GM18499 (cell line): ENCODE results near the gene RPL26.
A peak's percentile ranks its signal among the peaks of the same experiment; 100 is the strongest.

Source experiments
- ATAC-seq: cut with Tn5 transposase; IDR thresholded peaks from one replicate; pipeline ENCODE4 v1.9.1; 2021; ENCODE audit warnings: moderate number of reproducible peaks; ENCODE audit not compliant: insufficient read depth, unreplicated experiment

RPL26 gene

DNA sequence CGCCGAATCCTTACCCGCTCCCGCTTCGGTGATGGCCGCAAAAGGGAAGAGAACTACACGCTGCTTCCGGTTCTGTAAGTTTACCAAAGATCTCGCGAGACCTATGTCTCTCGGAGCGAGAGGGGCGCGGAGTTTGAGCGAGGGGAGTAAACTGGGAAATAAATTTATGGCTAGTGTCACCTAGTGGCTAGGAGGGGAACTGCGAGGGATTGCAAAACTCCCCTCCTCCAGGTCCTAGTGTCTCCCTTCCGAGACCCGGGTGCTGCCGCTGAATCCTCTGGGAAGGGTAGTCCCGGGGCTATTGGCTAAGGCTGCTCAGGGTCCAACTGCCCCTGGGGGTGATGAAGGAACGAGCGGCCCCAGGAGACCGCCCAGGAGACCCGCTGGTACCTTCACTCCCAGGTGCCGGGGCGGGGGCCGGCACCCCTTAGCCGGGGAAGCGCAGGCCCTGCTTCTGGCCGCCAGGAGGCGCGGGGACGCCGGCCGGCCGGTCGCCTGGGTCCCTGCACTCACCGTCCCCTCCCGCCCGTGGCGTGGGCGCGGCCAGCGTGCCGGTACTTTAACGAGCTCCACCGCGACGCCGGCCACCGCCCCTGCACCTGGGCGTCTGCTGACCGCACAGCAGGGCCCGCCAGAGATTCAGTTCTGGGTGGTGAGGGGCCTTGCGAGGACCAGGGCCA lies at the start of gene RPL26:
RPL26 (minus strand) TSS at position 51 of the 680 bp plus-strand sequence. CDS start 883 bp downstream, outside the sequence.
- peak; percentile 79 for ATAC-seq

DNA sequence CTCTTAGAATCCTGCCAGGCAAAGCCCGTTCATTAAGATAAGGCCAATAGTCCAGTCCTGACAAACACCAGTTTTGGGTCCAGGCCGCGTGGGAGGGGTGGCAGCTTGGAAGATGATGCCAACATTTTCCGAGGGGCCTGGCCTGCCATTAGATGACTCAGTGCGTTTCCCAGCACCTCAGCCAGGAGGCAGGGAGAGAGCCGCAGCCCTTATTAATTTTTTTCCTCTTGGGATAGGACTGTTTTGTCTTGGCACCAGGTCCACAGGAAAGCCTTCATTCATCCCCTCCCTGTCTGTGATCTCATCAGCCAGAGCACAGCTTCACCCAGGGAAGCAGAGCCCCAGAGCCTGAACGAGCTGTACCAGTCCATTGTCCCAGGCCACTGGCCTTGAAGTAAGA lies 48.0 kb upstream of the RPL26 start:
- no peak for ATAC-seq

DNA sequence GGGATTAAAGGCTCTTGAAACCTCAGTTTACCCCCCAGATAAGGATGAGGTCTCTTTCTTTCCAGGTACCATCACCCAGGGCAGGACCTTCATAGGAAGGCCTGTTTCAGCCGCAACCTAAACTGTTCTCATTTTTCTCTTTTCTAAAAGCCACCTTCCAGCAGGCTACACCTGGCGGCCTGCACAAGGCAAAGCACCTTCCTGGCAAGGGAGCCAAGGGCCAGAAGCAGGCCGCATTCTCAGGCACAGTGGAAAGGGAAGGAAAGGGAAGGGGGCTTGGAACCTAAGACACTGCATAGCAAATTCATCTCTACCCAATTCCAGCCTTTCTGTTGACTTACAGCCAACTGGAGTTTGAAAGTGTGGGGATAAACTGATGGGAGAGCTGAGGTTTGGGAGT lies 43.8 kb upstream of the RPL26 start:
- no peak for ATAC-seq

DNA sequence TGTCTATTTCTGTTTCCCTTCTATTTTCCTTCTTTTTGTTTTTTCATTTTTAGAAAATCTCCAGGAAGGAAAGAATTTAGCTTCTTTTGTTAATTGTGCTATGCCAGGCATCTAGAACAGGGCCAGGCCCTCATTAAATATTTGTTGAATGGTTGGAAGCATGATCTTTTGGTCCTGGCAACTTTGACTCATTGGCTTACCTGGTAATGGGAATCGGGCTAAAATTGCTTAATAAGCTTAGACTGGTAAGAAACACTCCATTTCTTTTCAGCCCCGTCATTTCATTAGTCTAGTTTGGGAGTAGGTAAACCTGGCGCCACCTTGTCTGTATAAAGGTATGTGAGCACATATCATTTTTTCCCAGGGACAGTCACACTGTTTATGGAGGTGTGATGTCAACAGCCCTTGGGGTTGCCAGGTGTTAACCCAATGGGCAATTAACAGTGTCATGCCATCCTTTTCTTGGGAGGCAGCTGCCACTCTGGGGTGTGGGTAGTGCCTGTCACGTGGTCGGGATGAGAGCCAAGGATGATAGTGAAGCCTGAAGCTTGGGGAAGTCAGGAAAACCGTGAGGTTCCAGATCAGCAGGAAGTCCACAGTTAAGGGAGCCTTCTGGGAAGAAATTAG lies 43.2 kb upstream of the RPL26 start:
- no peak for ATAC-seq

DNA sequence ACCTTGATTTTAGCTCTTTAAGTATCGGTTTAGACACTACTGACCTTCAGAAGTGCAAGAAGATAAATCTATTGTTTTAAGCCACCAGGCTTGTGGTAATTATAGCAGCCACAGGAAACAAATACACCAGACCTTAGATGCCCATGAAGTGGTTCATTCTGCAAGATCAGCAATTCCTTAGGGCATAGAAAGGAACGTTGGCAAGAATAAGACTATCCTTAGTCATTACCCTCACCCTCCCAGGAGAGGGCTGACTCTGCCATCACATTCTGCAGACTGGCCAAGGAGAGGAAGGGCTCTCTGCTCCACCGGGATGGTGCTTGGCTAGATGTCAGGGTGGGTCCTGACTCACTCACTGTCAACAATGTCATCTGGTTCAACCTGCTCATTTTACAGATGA lies 38.6 kb upstream of the RPL26 start:
- ATAC-seq = no peak

DNA sequence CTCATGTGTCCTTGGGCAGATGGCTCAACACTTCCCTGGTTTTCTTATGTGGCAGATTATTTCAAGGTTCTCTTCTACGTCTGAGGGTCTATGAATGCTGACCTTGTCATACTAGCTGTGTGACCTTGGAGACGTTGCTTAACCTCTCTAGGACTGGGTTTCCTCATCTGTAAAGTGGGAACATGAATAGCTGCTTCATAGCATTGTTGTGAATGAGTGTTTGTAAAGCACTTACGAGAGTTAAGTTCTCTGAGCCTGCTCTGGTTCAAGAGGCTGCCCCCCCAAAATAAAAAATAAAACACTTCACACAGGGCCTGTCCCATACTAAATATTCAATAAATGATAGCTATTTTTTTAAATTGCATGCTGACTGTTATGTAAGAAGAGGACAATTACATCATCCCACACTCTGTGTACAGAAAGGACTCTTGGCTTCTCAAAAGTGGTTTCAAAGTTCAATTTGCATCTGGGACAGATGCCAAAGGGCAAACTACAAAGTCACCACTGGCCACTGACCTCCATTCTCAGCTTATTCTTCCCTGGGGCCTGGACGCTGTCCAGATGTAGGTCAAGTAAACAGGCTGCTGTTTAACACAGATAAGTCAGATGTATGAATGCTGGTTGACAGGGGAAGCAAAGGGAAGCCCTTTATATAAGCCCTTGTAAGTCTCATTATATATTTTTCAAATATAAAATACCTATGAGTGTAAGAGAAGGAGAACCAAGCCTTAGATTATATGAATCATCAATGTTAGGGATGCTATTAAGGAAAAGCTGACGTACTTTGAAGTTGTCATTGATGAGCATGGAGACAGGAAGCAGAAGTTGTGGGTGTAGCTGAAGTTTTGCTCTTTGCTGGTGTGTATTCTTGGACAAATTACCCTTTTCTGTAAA lies 37.3 kb upstream of the RPL26 start:
- ATAC-seq = no peak

DNA sequence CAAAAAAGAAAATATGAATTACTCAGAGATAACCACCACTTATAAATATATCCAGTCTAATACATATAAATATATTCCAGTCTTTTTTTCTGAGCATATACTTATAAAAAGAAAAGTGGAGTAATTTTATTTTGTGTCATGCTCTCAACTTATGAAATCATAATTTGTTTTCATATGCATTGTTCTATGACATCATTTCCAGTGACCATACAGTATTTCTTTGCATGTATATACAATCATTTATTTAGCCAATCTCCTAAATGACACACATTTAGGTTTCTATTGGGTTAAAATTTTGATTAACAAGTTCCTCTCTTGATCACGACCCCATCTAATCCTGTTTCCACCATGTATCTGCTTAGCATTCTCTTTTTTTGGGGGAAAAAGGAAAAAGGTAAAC lies 36.3 kb upstream of the RPL26 start:
- ATAC-seq = no peak

DNA sequence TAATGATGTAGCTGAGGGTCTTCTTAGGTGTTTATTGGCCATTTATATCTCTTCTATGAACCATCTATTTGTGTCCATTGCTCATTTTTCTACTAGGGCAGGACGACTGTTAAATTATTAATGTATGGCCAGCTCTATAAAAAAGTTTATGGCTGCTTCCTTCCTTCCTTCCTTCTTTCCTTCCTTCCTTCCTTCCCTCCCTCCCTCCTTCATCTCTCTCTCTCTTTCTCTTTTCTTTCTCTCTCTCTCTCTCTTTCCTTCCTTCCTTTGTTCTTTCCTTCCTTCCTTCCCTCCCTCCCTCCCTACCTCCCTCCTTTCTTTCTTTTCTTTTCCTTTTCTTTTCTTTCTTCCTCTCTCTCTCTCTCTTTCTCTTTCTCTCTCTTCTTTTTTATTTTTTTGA lies 35.5 kb upstream of the RPL26 start:
- no peak for ATAC-seq

DNA sequence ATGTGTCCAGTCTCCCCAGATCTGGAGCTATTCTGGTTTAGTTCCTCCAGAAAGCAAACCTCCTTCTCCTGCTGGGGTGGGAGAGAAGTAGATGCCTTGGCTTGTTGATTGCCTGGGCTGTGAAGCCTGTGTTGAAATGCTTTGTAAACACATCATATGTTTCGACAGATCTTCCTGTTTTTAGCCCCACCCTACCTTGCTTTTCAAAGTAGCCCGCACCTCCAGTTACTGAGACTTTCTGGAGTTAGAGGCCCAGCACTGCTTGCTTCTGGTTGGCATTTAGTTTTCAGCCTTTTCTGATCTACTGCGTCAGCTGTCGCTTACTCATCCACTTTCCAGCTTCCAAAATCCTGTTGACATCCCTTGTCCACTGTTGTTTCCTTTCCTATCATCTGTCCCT lies 34.8 kb upstream of the RPL26 start:
- no peak for ATAC-seq

DNA sequence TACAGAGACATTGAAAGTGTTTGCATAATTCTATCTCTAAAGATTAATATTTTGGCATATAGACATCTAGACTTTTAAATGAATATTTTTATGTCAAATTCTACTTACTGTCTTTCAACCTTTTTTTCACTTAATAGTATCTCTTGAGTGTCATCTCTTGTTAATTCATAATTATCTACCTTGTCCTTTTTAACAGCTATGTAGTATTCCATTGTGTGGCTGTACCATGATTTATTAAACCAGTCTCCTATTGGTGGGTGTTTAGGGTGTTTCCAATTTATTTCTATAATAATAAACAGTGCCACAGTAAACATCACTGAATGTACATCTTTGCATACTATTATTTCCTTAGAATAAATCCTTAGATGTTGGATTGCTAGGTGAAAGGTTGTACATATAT lies 30.9 kb upstream of the RPL26 start:
- no peak for ATAC-seq

DNA sequence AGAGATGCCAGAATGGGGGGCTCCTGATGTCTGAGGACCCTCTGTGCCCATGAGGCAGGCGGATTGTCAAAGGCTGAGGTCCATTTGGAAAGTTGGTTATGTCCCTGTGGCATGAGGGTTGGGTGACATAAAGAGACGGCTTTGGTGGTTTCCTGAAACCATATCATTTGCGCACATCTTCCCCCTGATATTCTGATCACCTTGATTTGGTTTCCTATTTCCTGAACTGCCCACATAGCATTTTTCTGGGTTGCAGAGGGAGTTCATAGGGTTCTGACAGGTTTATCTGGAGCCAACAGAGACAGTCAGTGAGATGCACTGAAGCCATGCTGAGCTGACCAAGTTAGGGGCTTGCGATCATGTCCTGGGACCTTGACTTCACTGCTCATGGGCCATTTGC lies 30.3 kb upstream of the RPL26 start:
- no peak for ATAC-seq

DNA sequence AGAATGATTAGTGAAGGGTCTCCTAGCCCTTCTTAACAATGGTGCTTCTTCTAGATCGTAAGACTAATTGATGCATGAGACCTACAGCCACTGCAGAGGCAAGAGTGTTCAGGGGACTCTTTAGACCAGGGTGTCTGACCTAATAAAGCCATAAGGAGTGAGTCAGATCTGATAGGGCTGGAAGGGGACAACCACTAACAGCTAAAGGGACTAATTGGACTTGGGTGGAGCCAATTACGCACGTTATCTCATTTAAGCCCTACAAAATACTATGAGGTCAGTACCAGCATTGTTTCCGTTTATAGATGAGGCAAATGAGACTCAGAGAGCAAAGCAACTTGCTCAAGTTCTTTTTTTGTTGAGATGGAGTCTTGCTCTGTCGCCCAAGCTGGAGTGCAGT lies 29.1 kb upstream of the RPL26 start:
- no peak for ATAC-seq

DNA sequence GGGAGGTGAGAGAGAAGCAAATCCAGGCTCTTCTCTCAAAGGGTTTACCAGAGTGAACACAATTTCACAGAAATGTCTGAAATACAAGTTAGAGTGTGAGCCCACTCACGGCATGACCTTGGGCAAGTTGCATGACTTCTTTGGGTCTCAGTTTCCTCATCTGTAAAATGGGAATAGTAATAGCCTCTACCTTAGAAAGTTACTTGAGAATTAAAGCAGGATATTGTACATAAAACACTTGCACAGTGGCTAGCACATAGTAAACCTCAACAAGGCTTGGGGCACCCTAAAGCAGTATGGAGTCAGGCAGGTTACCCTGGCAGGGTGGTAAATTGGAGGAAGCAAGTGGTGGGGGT lies 27.9 kb upstream of the RPL26 start:
- no peak for ATAC-seq

DNA sequence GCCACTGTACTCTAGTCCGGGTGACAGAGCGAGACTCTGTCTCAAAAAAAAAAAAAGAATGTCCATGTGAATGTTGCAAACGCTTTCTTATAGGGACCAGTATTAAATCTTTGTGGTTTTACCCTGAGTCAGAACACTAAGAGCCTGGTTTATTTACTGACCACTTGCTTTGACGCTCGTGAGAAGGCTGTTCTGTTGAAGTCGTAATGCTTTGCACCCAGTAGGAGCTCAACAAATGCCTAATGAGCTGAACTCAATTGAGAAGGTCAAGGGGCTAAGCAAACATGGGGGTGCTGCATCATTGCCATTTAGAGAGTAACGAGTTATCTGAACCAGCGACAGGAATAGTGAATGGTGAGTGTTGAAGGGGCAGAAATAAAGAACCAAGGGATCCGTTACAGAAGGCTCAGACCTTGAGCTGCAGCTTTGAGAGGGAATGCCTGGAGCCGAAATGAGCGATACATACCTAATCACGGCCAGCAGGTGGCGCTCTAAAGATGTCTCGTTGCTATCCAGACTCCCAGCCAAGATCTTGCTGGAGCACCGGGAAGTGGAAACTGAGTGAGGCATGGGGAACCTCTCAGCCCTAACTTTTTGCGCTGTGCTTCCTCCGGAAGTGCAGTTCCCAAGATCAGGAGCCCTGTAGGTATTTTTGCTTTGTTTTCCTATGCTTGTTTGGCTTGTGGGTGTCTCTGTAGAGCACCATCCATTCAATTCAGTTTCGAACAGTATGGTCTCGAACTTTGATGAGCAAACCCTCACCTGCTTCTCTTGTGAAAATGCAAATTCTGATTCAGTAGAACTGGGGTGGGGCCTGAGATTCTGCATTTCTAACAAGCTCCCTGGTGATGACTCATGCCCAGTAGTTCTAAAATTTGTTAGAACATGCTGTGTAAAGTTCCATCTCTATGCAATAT lies 27.2 kb upstream of the RPL26 start:
- no peak for ATAC-seq

DNA sequence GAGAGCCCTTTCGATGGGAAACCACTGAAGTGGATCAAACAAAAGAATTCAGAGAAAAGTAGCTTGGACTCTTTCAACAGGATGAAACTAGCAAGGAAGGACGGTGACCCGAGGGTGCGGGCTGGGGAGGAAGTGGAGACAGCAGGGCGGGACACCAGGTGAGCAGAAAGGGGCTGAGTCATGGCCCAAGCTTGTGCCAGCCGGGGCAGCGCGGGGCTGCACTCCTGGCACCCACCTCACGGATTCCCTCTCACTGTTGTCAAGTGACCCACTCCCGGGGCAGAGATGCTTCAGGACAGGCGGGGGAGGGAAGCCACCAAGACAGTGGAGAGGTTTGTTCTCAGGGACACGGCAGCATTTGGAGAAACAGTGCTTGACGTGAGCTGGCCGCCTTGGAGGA lies 25.4 kb upstream of the RPL26 start:
- no peak for ATAC-seq

DNA sequence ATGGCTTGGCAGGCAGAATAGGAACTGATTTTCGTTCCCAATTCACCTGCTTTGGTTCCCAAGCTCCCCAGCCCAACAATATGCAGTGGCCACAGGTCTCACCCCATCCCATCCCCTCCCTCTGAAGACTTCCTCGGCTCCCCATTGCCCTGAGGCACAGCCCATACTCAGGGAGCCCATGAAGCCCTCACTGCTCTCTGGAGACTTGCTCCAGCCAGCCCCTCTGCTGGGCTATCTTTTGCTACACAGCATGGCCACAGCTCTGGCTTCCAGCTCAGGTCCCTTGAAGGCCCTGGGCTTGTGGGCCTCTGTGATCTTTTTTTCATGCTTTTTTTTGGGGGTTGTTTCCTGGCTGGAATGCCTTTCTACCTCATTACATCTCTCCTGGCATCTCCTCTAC lies 23.2 kb upstream of the RPL26 start:
- ATAC-seq = no peak

DNA sequence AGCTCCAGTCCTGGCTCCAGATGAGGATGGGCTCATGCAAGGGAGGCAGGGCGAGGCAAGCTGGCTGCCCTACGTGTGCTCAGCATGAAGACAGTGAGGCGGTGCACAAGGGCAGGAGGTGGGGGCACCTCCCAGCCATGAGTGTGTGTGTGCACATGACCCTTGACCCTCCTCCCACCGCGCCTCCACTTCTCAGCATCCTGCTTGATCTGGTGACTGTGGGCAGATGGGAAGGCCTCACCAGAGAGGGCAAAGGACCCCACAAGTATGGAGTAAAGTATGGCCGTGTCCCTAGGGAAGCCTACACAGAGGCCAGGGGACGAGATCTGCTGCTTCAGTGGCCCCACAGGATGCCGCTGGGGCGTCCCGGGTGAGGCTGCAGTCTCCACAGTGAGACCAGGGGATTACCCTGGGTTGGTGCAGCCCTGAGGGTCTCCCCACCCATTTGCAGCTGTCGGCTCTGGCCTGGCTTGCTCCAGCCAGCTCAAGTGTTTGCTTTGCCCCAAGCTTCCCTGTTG lies 22.6 kb upstream of the RPL26 start:
- ATAC-seq = no peak

DNA sequence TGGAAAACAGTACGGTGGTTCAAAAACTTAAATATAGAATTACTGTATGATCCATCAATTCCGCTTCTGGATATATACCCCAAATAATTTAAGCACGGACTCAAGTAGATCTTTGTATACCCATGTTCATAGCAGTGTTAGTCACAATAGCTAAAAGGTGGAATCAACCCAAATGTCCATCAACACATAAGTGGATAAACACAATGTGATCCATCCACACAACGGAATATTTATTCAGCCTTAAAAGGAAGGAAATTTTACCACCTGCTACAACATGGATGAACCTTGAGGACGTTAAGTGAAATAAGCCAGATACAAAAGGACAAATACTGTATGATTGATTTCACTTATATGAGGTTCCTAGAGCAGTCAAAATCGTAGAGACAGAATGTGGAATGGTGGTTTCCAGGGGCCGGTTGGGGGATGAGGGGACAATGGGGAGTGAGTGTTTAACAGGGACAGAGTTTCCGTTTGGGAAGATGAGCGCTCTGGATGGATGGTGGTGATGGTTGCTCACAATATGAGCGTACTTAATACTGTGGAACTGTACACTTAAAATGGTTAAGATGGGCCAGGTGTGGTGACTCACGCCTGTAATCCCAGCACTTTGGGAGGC lies 20.0 kb upstream of the RPL26 start:
- no peak for ATAC-seq

DNA sequence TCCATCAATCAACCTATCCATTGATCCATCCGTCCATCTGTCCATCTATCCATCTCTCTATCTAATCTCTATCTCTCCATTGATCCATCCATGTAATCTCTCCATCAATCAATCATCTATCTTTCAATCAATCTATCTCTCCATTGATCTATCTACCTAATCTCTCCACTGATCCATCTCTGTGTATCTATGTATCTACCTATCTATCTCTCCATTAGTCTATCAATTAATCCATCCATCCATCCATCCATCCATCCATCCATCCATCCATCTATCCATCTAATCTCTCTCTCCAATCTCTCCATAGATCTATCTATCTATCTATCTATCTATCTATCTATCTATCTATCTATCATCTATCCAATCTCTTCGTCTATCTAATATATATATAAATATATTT lies 18.1 kb upstream of the RPL26 start:
- ATAC-seq = no peak

DNA sequence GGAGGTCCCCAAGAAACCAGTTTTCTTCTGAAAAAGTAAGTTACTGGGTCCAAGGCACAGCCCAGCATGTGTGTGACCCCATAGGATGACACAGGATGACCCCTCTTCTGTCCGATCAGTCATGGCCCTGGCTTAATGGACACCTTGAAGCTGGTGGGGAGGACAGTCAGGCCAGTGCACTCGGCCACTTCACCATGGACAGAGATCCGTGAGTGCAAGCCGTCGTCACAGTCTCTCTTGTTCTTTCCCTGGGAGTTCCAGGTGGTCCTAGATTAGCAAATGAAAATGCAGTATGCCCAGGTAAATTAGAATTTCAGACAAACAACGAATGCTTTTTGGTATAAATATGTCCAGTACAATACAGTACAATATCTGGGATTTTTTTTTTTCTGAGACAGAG lies 16.0 kb upstream of the RPL26 start:
- no peak for ATAC-seq
